Suprapubic skin (tissue), 3 donors: ENCODE measurements around the gene RRM2.

Experiments
- POLR2AphosphoS5 ChIP-seq, 3 donors: sonication (generic); formaldehyde crosslinking; IDR thresholded peaks; one replicate each; pipeline ENCODE4 v1.6.1; 2017; ENCODE audit warnings: antibody characterized with exemption in 3 of 3
- TF ChIP-seq, protein P1 (sequence below), 2 donors: fragments of 200-600 bp in 1 of 2; fragments of 450-650 bp in 1 of 2; sonication (generic) in 1 of 2; IDR thresholded peaks; one replicate each; pipeline ENCODE4 v1.5.1; 2016 to 2019; ENCODE audit warnings: antibody characterized with exemption in 2 of 2, mild to moderate bottlenecking in 1 of 2, moderate library complexity in 1 of 2

DNA sequence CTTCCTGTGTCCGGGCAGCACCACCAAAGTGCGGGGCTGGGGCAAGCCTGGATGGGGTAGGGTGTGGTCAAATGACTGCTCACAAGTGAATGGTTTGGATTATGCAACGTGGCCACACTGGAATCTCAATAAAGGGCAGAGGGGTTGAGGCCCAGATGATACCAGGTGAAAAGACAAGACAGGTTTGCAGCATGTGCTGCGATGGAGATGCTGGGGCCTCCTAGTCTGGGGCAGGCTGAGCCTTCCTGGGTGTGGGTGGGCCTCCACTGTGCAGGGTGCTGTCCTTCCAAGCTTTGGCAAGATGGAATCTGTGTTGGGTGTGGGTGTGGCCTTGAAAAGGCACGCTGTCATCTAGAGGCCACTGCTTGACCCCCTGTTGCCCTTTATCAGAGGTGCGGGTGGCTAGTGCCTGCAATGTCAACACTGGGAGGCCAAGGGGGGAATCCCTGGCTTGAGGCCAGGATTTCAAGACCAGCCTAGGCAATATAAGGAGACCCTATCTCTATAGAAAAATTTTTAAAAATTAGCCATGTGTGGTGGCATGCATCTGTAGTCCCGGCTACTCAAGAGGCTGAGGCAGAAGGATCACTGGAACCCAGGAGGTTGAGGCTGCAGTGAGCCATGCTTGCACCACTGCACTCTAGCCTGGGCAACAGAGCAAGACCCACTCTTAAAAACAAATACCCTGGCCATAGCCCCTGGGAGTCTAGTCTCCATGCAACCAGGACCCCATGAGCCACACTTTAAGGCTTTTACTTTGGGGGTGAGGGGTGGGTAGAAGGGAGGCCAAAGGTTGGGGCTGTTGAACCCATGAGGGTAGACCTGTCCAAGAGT is 13.8 kb downstream of the RRM2 start:
- TF ChIP-seq, protein P1, sequence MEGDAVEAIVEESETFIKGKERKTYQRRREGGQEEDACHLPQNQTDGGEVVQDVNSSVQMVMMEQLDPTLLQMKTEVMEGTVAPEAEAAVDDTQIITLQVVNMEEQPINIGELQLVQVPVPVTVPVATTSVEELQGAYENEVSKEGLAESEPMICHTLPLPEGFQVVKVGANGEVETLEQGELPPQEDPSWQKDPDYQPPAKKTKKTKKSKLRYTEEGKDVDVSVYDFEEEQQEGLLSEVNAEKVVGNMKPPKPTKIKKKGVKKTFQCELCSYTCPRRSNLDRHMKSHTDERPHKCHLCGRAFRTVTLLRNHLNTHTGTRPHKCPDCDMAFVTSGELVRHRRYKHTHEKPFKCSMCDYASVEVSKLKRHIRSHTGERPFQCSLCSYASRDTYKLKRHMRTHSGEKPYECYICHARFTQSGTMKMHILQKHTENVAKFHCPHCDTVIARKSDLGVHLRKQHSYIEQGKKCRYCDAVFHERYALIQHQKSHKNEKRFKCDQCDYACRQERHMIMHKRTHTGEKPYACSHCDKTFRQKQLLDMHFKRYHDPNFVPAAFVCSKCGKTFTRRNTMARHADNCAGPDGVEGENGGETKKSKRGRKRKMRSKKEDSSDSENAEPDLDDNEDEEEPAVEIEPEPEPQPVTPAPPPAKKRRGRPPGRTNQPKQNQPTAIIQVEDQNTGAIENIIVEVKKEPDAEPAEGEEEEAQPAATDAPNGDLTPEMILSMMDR (IDR thresholded peaks at IDR 0.05) = no peak
- TF ChIP-seq POLR2AphosphoS5 (IDR thresholded peaks at IDR 0.05) = no peak
